Colonic mucosa (tissue), 4 donors: ENCODE data around the gene SH2D3C. TPM values are rescaled to one million over a fixed set of nuclear protein-coding genes. Genes with fewer than 3 reads are reported as not detected.

Experiments used
- DNase-seq: peaks from one replicate; pipeline ENCODE4 v3.0.0-alpha.2; 2020
- H3K27ac ChIP-seq: fragments of 200-600 bp; one replicate; pipeline ENCODE4 v1.8.0; 2021
- H3K27me3 ChIP-seq: fragments of 200-600 bp; one replicate; pipeline ENCODE4 v1.8.0; 2021
- H3K36me3 ChIP-seq: fragments of 200-600 bp; one replicate; pipeline ENCODE4 v1.8.0; 2021
- H3K4me1 ChIP-seq: fragments of 200-600 bp; one replicate; pipeline ENCODE4 v1.8.0; 2021; ENCODE audit warnings: mild to moderate bottlenecking
- H3K4me3 ChIP-seq: fragments of 200-600 bp; one replicate; pipeline ENCODE4 v1.8.0; 2021
- H3K9ac ChIP-seq, 2 donors: one replicate each; pipeline ENCODE4 v1.7.0; 2013; ENCODE audit warnings: control low read depth in 2 of 2, low read depth in 2 of 2, low read length in 2 of 2
- H3K9me3 ChIP-seq: fragments of 200-600 bp; one replicate; pipeline ENCODE4 v1.8.0; 2021
- intact Hi-C: fragments of 100-400 bp; cut with DNase I; formaldehyde crosslinking; loops from one replicate; pipeline ENCODE4 v1.14.1; 2022
- total RNA-seq, 2 donors: library from RNA; stranded (reverse); fragmentation: NEBNext Ultra II Directional in 1 of 2; extraction: Animal tissue kit (Norgen Biotek cat#: 25700) in 1 of 2; gene quantifications; one replicate each; pipeline ENCODE4 v1.2.1, GENCODE V29; 2021
- TF ChIP-seq, protein P1 (sequence below): fragments of 200-600 bp; IDR thresholded peaks from one replicate; pipeline ENCODE4 v1.8.0; 2022; ENCODE audit warnings: antibody characterized with exemption, mild to moderate bottlenecking
- donor health status: healthy.
- donor health status: DM: no; HTN: no; CAD: no.
- donor health status: DM: no; HTN: no; CAD: no.

Gene SH2D3C
- total RNA-seq, 2 donors from 2014 or later: 3.5 TPM

- no peak within 1 kb of the TSS for H3K9ac ChIP-seq
- TF ChIP-seq, protein P1, sequence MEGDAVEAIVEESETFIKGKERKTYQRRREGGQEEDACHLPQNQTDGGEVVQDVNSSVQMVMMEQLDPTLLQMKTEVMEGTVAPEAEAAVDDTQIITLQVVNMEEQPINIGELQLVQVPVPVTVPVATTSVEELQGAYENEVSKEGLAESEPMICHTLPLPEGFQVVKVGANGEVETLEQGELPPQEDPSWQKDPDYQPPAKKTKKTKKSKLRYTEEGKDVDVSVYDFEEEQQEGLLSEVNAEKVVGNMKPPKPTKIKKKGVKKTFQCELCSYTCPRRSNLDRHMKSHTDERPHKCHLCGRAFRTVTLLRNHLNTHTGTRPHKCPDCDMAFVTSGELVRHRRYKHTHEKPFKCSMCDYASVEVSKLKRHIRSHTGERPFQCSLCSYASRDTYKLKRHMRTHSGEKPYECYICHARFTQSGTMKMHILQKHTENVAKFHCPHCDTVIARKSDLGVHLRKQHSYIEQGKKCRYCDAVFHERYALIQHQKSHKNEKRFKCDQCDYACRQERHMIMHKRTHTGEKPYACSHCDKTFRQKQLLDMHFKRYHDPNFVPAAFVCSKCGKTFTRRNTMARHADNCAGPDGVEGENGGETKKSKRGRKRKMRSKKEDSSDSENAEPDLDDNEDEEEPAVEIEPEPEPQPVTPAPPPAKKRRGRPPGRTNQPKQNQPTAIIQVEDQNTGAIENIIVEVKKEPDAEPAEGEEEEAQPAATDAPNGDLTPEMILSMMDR: no peak
- intact Hi-C loops: no loop called here
These were observed 71.6 kb downstream of the SH2D3C start, which contains the start of gene CFAP157 for GRCh38 chr9:127706836-127707241. TSS of gene CFAP157 (plus strand) at chr9:127706988. CDS start at chr9:127707032, 44 bp downstream.

DNA sequence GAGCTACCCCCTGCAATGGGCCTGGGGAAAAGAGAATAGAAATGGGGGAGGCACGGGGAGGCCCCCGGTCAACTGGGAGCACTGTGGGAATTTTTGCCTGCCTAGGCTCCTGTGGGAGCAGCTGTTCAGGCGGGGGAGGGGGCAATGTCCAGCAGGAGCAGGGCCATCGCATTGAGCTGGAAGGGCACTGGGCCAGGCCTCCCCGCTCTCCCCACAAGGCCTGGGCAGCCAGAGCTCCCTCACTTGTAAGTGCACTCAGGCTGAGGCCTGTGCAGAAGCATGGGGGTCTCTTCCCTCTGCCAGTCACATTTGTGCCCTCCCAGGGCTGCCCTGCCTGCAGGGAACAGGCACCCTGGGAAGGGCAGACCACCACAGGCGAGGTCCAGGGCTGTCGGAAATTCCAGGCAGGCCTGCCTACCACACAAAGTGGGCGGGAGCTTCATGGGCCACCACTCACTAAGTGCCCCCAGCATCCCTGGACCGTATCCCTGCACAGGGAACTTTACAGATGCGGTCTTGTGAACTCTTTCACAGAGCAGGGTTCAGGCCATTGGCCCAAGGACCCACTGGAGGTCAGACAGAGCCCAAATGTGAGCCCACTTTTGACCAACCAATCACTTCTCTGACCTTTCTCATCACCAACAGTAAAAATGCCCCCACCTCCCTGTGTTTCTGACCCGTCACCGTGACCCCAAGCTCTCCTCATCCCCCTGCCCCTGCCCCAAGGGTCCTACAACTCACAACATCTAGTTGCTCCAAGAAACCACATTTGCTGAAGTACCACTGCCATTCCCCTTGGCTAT, 72.7 kb downstream of the SH2D3C start:
- Histone ChIP-seq H3K4me3 (no peak overlapping the region), H3K4me1 (no peaks in the 10 kb centered on the region), H3K9me3 (no peaks in the 10 kb centered on the region), H3K27me3 (no peaks in the 10 kb centered on the region), H3K27ac (no peak overlapping the region), H3K36me3 (no peaks in the 10 kb centered on the region), H3K9ac (no peak overlapping the region)
- DNase-seq: no peak
- TF ChIP-seq, protein P1: no peak
- intact Hi-C loops: no loop called here

More at GRCh38 chr9:127706836-127707241, 71.6 kb downstream of the SH2D3C start, which contains the start of gene CFAP157:
- DNase-seq: no peak
- Histone ChIP-seq H3K4me3 (no peak within 1 kb of the TSS), H3K27ac (no peak within 1 kb of the TSS), H3K36me3 (no peaks in the 10 kb centered on the region), H3K9me3 (no peaks in the 10 kb centered on the region), H3K27me3 (no peaks in the 10 kb centered on the region), H3K4me1 (no peaks in the 10 kb centered on the region)

DNA sequence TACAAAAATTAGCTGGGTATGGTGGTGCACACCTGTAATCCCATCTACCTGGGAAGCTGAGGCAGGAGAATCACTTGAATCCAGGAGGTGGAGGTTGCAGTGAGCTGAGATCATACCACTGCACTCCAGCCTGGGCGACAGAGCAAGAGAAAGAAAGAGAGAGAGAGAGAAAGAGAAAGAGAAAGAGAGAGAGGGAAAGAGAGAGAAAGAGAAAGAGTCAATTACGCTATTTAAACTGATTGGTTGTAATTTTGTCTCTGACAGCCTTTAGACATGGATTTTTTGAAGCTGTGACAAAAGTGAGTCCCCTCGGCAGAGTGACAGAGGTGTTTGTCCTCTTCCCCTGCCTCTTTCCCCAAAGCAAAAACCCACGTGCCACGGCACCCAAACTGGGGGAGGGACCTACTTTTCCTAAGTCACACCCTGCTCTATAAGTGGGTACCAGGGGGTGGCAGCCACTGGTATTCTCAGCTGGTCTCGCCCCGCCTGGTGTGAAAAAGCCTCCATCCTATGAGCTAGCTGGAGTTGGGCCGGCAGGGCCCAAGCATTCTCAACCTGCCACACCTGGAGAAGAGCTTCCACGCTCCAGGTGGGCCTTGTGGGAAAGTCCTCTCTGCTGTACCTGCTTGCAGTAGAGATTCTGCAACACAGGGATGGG, 75.0 kb downstream of the SH2D3C start:
- no peak for DNase-seq
- TF ChIP-seq, protein P1: no peak
- Histone ChIP-seq H3K9me3 (no peaks in the 10 kb centered on the region), H3K4me1 (no peaks in the 10 kb centered on the region), H3K4me3 (no peak overlapping the region), H3K9ac (no peak overlapping the region), H3K27ac (no peak overlapping the region), H3K36me3 (no peaks in the 10 kb centered on the region), H3K27me3 (no peaks in the 10 kb centered on the region)
- intact Hi-C loops: no loop called here

DNA sequence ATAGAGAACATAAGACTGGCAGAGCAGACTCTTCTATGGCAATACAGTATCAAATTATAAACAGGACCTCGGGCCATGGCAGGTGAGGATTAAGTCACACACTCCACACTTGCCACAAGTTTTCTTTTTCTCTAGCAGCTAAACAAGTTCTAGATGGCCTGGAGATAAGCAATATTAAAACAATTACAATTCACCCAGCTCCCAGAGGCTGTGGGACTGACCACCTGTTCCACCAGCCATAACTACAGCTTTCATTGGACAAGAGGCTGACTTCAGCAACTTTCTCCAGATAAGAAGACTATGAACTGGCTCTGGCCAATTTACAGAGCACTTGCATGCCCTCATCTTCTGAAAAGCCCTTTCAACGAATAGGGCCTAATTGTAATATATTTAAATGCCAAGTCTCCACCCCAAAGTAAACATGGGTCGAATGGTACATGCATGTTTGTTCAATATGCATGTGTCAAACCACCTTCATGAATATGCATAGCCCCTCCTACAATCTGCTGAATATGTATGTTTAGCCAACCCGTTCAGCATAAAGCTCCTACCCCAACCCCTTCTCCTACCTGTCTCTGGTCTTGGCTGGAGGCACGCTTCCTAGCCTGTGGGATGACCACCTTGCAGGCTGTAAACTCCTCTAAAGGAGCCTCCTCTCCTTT, 77.7 kb downstream of the SH2D3C start:
- no peak for DNase-seq
- H3K4me1 ChIP-seq: no peaks in the 10 kb centered on the region
- TF ChIP-seq, protein P1: no peak
- no peaks in the 10 kb centered on the region for H3K27me3 ChIP-seq
- intact Hi-C loops: no loop called here
- H3K9ac ChIP-seq: no peak overlapping the region
- no peaks in the 10 kb centered on the region for H3K36me3 ChIP-seq
- H3K4me3 ChIP-seq: no peak overlapping the region
- H3K27ac ChIP-seq: no peak overlapping the region
- no peaks in the 10 kb centered on the region for H3K9me3 ChIP-seq

GRCh38 chr9:127700140-127700539, 78.3 kb downstream of the SH2D3C start:
- H3K4me3 ChIP-seq: no peak overlapping the region
- TF ChIP-seq, protein P1: no peak
- no peaks in the 10 kb centered on the region for H3K4me1 ChIP-seq
- no peaks in the 10 kb centered on the region for H3K36me3 ChIP-seq
- H3K9ac ChIP-seq: no peak overlapping the region
- no peak overlapping the region for H3K27ac ChIP-seq
- no peaks in the 10 kb centered on the region for H3K9me3 ChIP-seq
- H3K27me3 ChIP-seq: no peaks in the 10 kb centered on the region
- DNase-seq: no peak
- intact Hi-C loops: no loop called here
